Measurements from ENCODE around the gene TCEAL9. TPM values are rescaled to one million over a fixed set of nuclear protein-coding genes. Genes with fewer than 3 reads are reported as not detected.

TCEAL9 gene
- total and polyA plus RNA-seq, 2 experiments from 2014 or later, result 212 to 257 TPM

GRCh38 chrX:103363046-103363445, 6.7 kb downstream of the TCEAL9 start:
- H3K4me3 ChIP-seq, result no peak overlapping the region
- no peak overlapping the region for H3K4me2 ChIP-seq
- no peak overlapping the region for H2AFZ ChIP-seq
- H3K27ac ChIP-seq, result no peak overlapping the region
- H3K4me1 ChIP-seq (ENCODE audit: insufficient read depth), result no peaks in the 10 kb centered on the region
- no peaks in the 10 kb centered on the region for H3K9me2 ChIP-seq (replicated peaks; ENCODE audit: insufficient read depth)
- no peaks in the 10 kb centered on the region for H3K36me3 ChIP-seq (replicated peaks; ENCODE audit: insufficient read depth, low read depth)
- WGBS (ENCODE audit: low lambda C conversion rate, missing lambda C conversion rate), result 92% methylated on average over 2 of the region's 2 CpGs
- TF ChIP-seq CTCF (IDR thresholded peaks at IDR 0.05; ENCODE audit: poor library complexity) (no peak), EZH2phosphoT487 (IDR thresholded peaks at IDR 0.05; ENCODE audit: low read depth, severe bottlenecking, unreplicated experiment) (no peak), EZH2 (IDR thresholded peaks at IDR 0.05; ENCODE audit: borderline replicate concordance) (no peak)
- no peaks in the 10 kb centered on the region for H3K9me3 ChIP-seq (ENCODE audit: low read depth)
- peaks cover 4% of the 10 kb centered on the region for H3K79me2 ChIP-seq
- DNase-seq (ENCODE audit: low spot score), result no peak
- no peaks in the 10 kb centered on the region for H3K27me3 ChIP-seq
- no peaks in the 10 kb centered on the region for H4K20me1 ChIP-seq (ENCODE audit: insufficient read depth, poor library complexity, severe bottlenecking)

- Histone ChIP-seq H4K20me1 (ENCODE audit: insufficient read depth, poor library complexity, severe bottlenecking) (no peaks in the 10 kb centered on the region), H3K4me1 (ENCODE audit: insufficient read depth) (no peaks in the 10 kb centered on the region), H2AFZ (no peak overlapping the region), H3K9me2 (replicated peaks; ENCODE audit: insufficient read depth) (no peaks in the 10 kb centered on the region), H3K27ac (no peak overlapping the region), H3K36me3 (replicated peaks; ENCODE audit: insufficient read depth, low read depth) (no peaks in the 10 kb centered on the region), H3K4me2 (no peak overlapping the region), H3K9me3 (ENCODE audit: low read depth) (no peaks in the 10 kb centered on the region), H3K79me2 (no peaks in the 10 kb centered on the region), H3K4me3 (no peak overlapping the region), H3K27me3 (no peaks in the 10 kb centered on the region)
- 62% methylated on average over 1 of the region's 1 CpG for WGBS (ENCODE audit: low lambda C conversion rate, missing lambda C conversion rate)
- TF ChIP-seq EZH2 (IDR thresholded peaks at IDR 0.05; ENCODE audit: borderline replicate concordance) (no peak), EZH2phosphoT487 (IDR thresholded peaks at IDR 0.05; ENCODE audit: low read depth, severe bottlenecking, unreplicated experiment) (no peak), CTCF (IDR thresholded peaks at IDR 0.05; ENCODE audit: poor library complexity) (no peak)
- no peak for DNase-seq (ENCODE audit: low spot score)
These were observed 11.2 kb downstream of the TCEAL9 start for GRCh38 chrX:103367502-103367901.

GRCh38 chrX:103369479-103369878, 13.2 kb downstream of the TCEAL9 start:
- no peak overlapping the region for H3K4me3 ChIP-seq
- no peak overlapping the region for H3K27ac ChIP-seq
- H3K4me1 ChIP-seq (ENCODE audit: insufficient read depth), result no peaks in the 10 kb centered on the region
- H3K9me3 ChIP-seq (ENCODE audit: low read depth), result no peaks in the 10 kb centered on the region
- H3K27me3 ChIP-seq, result no peaks in the 10 kb centered on the region
- H3K9me2 ChIP-seq (replicated peaks; ENCODE audit: insufficient read depth), result no peaks in the 10 kb centered on the region
- no peaks in the 10 kb centered on the region for H4K20me1 ChIP-seq (ENCODE audit: insufficient read depth, poor library complexity, severe bottlenecking)
- TF ChIP-seq EZH2phosphoT487 (IDR thresholded peaks at IDR 0.05; ENCODE audit: low read depth, severe bottlenecking, unreplicated experiment) (no peak), CTCF (IDR thresholded peaks at IDR 0.05; ENCODE audit: poor library complexity) (no peak), EZH2 (IDR thresholded peaks at IDR 0.05; ENCODE audit: borderline replicate concordance) (no peak)
- H2AFZ ChIP-seq, result no peak overlapping the region
- no peaks in the 10 kb centered on the region for H3K79me2 ChIP-seq
- DNase-seq (ENCODE audit: low spot score), result no peak
- H3K36me3 ChIP-seq (replicated peaks; ENCODE audit: insufficient read depth, low read depth), result no peaks in the 10 kb centered on the region
- no peak overlapping the region for H3K4me2 ChIP-seq

- Histone ChIP-seq H3K9me2 (replicated peaks; ENCODE audit: insufficient read depth) (no peaks in the 10 kb centered on the region), H3K9me3 (ENCODE audit: low read depth) (no peaks in the 10 kb centered on the region), H3K27ac (no peak overlapping the region), H3K79me2 (peaks cover 10% of the 10 kb centered on the region), H3K4me2 (no peak overlapping the region), H3K4me3 (no peak overlapping the region), H3K27me3 (no peaks in the 10 kb centered on the region), H2AFZ (no peak overlapping the region), H4K20me1 (ENCODE audit: insufficient read depth, poor library complexity, severe bottlenecking) (no peaks in the 10 kb centered on the region), H3K36me3 (replicated peaks; ENCODE audit: insufficient read depth, low read depth) (no peaks in the 10 kb centered on the region), H3K4me1 (ENCODE audit: insufficient read depth) (no peaks in the 10 kb centered on the region)
- TF ChIP-seq EZH2phosphoT487 (IDR thresholded peaks at IDR 0.05; ENCODE audit: low read depth, severe bottlenecking, unreplicated experiment), result no peak
- TF ChIP-seq EZH2 (IDR thresholded peaks at IDR 0.05; ENCODE audit: borderline replicate concordance), result no peak
- no peak for TF ChIP-seq CTCF (IDR thresholded peaks at IDR 0.05; ENCODE audit: poor library complexity)
- WGBS (ENCODE audit: low lambda C conversion rate, missing lambda C conversion rate), result 63% methylated on average over 2 of the region's 2 CpGs
- DNase-seq (ENCODE audit: low spot score), result no peak
These were observed 16.6 kb downstream of the TCEAL9 start for GRCh38 chrX:103372886-103373285.
